GM18907 (cell line): ENCODE data around the gene SH2D3C.
"Not testable (repeated sequence)": the region's sequence is repeated elsewhere in the genome, so short reads cannot be mapped to it uniquely, and the experiment has no call there.

Source experiments
- ATAC-seq: cut with Tn5 transposase; IDR thresholded peaks from one replicate; pipeline ENCODE4 v1.9.1; 2021; ENCODE audit warnings: mild to moderate bottlenecking, moderate library complexity; ENCODE audit not compliant: unreplicated experiment

The SH2D3C gene

DNA sequence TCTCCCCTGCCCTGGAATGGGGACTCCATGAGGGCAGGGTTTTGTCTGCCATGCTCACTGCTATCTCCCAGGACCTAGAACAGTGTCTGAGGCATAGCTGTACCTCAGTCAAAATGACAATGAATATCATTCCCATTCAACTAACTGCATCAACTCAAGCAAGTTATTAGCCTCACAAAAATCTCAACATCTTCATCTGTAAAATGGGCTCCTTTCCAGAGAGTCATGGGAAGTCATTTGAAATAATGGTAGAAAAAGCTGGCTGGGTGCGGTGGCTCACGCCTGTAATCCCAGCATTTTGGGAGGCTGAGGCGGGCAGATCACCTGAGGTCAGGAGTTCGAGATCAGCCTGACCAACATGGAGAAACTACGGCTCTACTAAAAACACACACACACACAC, 9.4 kb downstream of the SH2D3C start:
- ATAC-seq = no peak

DNA sequence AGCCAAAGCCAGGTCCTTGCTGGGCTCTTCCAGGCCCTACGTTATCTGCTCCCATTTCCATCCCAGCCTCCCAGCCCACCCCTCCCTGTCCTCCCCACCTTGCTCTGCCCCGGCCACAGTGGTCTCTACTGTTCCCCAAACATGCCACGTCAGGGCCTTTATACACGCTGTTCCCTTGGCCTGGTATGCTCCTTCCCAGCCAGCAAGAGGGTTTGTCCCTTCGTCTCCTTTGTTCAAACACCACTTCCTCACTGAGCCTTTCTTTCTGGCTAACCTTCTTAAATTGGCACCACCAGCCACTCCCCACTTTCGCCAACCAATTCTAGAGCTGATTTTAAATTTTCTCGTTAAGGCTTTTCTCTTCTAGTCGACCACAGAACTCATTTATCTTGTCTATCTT, 9.8 kb downstream of the SH2D3C start:
- no peak for ATAC-seq

DNA sequence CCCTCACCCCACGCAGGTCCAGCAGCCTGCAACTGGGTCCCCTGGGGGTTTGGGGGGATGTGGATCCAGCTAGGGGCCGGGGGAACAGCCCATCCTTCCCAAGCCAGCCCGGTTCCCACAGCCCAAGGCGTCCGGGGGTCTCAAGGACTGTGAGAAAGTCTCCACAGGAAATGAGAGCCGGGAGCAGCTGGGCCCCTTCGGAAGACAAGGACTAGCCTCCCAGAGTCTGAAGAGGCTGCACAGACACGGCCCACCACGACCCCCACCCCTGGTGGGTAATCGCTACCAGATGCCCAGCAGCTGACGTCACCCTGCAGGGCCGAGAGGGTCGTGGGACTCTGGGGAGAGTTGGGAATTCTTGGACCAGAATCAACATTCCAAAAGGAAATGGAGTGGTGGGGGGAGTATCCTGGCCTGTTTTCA, 10.5 kb downstream of the SH2D3C start:
- ATAC-seq = no peak

DNA sequence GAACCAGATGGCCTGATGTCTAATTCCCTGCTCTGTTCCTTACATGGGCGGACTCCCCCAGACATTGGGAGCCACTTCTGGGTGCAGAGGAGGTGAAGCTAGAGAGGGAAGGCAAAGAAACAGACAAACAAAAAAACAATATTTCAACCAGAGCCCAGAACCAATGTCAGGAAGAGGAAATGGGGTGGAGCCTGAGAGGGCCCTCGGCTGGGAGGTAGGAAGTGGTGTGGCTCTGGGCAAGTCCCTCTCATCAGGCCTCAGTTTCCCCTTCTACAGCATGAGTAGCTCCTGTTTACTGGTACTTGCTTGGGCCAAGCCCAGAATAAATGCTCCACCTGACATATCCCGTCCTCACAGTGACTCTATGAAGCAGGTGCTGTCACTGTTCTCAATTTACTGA, 11.1 kb downstream of the SH2D3C start:
- no peak for ATAC-seq

DNA sequence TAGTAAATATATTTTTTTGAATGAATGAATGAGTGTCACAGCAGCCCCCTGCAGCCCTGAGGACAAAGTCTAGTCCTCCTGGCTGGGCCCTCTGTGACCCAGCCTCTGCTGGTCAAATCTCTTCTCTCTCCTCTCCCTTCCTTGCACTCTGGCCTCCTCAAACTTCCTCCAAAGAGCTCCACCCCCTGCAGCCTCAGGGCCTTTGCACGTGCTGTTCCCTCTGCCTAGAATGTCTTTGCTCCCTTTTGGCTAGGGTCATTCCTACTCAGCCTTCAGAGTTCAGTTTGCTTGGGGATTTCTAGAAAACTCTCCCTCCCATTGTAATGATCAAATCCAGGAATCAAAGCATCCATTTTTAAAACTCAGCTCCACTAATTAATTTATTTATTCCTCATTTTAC, 13.0 kb downstream of the SH2D3C start:
- no peak for ATAC-seq

DNA sequence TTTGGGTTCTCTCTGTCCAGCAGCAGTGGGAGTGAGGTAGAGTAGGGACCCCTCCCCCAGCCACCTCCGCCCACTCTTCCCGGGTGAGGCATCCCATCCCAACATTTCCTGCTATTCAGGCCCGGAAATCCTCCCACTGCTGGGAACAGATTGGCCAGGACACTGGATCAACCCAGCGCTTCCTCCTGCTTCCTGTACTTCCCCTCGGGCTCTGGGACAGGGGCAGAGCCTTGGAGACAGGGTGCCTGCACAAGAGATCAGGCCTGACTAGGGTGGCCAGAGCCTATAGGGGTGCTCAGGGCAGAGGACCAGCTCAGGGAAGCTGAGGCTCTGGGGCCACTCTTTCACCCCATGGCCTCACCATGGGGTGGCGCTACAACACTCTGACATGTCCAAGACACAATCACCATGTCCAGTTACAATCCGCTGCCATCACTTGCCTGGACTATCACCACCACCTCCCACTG, 14.5 kb downstream of the SH2D3C start:
- no peak for ATAC-seq

DNA sequence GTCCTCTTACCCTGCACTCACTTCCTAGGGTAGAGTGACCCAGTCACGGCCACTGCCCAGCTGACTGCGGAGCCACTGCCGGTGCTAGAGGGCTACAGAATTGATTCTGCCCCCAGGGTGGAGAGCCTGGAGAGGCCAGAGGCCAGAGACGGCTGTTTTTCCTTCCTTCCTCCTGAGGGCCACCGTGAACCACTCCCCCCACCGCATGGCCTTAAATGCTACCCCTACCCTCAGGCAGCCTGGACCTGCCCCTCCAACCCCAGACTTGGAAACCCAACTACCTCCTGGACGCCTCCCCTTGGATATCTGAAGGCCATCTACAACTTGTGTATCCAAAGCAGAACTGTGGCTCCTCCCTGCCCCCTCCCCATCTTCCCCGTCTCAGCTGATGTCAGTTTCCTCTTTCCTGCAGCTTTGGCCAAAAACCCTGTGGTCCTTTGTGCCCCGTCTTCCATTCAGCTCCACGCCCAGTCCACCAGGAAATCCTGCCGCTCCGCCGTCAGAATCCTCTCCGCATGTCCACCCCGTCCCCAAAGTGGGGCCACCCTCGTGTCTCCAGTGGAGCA, 16.3 kb downstream of the SH2D3C start:
- no peak for ATAC-seq

DNA sequence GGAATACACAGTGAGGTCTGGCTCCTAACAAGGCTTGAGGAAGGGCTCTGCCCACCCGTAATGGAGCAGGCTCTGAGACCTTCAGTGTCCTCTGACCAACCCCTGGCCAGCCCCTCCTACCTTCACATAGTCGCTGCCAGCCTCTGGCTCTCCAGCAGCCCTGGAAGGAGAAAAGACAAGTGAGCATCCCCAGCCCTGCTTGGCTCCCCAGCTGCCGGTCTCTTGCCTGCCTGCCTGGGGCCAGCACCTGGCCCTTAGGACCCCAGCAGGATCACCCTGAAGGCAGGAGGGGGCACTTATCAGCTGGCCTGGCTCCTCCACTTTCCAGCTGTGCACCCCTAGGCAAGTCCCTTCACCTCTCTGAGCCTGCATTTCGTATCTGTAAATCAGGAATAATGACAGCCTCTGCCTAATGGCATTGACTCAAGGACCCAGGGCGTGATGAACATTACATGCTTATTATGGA, 16.9 kb downstream of the SH2D3C start:
- no peak for ATAC-seq

DNA sequence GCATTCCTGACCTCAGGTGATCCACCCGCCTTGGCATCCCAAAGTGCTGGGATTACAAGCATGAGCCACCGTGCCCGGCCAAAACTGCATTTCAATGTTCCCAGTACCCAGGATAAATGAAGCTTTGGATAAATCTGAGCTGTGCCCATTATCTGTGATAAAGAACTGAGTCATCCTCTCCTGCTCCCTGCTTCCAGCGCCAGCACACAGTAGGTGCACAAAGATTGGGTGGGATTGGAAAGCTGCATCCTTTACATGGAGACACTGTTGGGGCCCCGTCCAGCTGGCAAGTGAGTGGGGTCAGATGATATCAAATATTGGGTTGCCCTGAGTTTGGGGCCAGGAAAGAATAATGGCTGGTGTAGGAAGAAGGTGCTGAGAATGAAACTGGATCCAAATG, 17.4 kb downstream of the SH2D3C start:
- no peak for ATAC-seq

DNA sequence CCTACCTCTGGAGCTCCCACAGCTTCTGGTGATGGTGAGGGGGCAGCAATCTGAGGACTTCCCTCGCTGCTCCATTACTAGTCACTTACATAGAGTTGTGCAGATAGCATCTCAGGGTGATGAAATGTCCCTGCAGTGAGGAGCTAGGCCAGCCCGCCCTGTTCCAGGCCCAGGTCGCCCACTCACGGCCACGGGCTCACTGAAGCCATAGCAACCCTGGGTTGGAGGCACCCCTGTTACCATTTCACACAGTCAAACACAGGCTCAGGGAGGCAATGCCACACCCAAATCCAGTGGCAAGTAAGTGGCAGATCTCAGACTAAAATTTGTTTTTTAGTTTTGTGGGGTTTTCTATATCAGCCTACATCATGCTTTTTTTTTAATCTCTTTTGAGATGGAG, 19.6 kb downstream of the SH2D3C start:
- no peak for ATAC-seq

DNA sequence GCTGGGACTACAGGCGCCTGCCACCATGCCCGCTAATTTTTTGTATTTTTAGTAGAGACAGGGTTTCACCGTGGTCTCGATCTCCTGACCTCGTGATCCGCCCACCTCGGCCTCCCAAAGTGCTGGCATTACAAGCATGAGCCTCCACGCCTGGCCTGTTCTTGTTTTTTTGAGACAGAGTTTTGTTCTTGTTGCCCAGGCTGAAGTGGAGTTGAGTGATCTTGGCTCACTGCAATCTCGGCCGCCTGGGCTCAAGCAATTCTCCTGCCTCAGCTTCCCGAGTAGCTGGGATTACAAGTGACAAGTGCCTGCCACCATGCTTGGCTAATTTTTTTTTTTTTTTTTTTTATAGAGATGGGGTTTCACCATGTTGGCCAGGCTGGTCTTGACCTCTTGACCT, 21.7 kb downstream of the SH2D3C start:
- ATAC-seq = not testable (repeated sequence)

DNA sequence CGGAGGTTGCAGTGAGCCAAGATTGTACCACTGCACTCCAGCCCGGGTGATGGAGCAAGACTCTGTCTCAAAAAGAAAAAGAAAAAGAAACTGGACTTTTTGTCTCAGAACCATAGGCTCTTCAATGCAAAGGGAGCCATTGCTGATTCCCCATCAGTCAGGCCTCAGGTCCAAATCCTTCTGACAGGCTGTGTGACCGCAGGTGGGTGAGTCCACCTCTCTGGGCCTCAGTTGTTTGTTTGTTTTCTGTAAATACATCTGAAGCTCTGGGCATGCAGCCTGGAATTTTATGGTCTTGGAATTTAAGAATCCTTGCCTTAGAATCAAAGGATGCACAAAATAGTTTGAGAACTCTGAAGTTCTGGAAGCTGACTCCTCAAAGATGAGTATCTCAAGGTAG, 22.2 kb downstream of the SH2D3C start:
- ATAC-seq = no peak

DNA sequence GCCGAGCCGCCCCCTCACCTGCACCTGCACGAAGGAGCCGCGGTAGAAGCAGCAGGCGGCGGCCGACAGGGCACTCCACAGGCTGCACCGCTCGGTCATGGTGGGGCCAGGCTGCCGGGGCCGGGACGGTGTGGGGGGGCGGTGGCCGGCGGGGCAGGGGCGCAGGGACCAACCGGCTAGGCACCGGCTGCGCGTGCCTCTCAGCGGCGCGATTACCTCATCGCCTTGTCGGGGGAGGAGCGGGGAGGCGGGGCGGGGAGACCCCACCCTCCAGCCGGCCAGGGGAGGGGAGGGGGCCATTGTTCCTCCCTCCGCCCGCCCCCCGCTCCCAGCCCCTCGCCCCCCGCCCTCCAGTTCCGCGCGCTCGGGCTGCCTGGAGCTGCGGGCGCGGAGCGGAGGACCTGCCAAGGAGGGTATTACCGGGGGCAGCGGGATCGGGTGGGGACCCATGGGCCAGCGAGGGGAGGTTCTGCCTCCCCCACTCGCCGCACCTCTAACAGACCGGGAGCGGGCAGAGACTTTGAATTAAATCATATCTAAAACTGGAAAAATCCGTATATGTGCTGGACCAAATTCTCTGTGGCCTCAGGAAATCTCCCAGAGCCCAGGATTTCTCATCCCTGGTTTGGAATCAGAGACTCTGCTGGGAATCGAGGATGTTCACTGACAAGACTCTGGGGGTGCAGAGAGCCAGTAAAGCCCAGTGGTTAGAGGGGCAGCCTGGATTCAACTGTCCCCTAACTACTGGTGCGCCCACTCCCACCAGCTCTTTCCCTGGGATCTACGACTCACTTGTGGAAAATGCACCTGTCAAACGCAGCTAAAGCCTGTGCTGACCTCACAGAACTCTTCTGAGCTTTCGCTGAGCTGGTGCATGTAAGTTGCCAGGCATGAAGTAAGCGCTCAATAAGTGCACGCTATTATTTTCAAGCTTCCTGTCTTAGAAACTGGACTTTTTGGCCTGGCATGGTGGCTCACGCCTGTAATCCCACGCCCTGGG, 23.1 kb downstream of the SH2D3C start:
- no peak for ATAC-seq

DNA sequence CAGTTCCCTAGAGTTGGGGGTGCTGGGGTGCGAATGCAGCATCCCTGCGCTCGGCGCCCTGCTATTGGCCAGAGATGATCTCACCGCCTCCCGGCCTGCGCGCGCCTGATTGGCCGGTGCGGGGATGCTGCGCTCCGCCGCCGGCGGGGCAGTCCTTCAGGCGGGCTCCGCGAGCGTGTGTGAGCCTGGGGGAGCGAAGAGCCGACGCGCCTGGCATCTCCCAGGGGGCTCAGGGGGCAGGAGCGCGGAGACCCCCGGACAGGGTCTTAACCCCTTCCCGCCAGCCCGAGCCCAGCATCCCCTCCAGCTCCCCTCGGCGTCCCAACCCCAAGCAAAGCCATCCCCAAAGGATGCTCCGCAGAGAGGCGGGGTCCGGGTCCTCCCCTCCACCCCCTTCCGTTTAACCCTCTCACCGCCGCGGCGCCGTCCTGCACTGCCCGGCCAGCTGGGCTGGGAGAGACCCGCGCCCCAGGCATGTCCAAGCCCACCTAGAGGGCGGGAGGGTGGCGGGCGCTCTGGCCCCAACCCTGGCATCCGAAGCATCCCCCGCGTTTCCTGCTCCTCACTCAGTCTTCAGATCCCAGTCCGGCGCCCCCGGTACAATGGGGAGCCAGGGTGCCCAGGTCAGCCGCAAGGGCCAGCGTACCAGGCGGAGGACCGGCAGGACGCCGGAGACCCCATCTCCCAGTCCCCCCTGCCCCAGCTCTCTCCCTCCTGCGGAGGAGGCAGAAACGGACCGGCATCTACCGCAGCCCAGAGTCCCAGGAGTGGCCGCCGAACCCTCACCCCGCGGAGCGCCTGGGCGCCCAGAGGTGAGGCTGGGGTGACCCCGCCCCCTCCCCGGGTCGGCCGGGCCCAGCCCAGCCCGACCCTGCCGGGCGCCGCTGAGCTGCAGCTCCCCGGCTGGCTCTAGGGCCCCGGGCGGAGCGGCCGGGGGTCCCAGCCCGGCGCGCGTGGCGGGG, 24.1 kb downstream of the SH2D3C start:
- no peak for ATAC-seq

DNA sequence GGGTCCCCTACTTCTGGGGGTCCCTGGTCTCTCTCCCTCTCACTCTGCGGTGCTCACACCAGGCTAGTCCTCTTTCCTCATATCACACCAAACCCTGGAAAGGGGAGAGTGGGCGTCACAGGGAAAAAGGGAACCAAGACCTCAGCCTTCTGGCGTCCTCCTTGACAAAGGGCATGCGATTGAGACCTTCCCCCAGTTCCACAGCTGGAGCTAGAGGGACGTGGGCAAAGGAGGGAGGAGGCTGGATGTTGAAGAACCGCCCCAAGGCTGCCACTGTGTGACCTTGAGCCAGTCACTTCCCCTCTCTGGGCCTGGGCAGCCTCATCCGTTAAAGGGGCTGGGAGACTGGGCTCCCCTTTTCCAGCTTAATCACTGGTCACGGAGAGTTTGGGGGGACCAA, 24.8 kb downstream of the SH2D3C start:
- ATAC-seq = no peak

DNA sequence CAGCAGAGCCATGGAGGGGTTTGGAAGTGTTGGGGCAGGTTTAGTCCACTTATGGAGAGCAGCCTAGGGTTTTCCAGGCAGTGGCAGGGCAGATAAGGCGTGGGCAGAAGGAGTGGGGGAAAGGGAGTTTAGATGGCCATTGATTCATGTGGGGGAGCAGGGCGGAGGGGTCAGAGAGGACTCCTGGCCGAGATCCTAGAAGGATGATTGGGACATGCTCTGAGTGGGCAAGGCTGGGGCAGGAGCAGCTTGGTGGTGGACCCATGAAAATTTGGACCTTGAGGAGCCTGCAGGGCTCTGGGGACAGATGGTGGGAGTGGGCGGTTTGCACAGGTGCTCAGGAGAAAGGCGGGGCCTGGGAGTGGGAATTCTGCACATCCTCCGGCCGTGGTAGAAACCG, 25.3 kb downstream of the SH2D3C start:
- no peak for ATAC-seq

DNA sequence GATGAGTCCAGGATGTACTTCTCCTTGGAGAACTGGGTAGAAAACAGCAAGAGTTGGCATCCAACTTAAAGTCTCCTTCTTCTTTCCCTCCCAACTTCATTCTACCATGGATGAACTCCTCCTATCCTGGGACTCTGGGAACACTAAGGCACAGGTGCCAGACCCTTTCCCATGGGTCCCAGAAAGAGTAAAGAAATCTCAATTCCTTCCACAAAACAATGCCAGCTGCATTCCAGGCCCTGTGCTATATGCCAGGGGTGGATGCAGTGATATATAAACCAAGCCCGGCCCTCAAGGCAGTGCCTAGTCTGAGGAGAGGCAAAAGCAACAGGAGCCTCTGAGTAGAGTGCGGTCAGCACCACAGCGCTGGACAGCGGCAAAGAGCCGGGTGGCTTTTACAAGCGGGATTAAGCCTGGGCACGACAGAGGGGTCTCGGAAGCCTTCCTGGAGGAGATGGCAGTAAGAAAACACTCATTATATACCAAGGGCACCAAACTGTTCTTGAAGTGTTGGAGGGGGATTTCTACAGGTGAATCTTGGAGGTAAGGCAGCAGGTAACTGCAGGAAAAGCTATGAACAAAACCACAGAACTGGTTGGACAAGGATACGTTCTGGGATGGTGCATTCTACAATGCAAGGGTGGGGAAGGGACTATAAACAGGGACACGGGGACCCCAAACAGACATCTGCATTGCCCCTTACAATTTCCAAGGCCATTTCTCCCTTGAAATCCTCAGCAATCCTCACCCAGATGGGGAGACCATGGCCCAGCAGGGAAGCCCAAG, 27.0 kb downstream of the SH2D3C start:
- no peak for ATAC-seq

DNA sequence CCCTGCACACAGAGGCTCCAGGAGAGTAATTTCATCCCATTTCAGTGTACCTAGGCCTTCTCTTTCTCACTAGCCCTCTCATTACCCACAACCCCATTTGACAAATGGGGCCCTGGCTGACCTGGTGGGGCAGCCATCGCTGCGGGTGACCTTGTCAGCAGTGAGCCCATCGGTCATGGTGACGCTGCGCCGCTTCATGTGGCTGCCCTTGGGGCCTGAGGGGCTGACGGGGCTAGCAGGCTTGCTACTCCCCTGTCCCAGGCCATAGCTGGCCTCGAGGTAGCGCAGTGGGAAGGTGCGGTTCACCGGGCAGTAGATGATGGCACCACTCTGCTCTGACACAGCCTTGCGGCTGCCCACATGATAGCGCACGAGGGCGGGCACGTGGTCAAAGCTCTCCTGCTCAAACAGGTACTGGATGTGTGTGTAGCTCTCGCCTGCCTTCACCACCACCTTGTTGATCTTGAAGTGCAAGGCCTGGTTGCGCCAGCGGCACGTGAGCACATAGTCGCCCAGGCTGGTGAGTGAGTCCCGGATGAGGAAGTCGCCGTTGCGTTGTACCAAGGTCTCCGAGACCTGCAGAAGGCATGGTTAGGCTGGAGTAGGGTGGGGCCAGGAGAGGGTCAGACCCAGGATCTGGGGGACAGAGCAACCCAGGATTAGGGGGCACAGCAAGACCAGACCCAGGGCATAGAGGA, 29.2 kb downstream of the SH2D3C start:
- ATAC-seq = no peak

DNA sequence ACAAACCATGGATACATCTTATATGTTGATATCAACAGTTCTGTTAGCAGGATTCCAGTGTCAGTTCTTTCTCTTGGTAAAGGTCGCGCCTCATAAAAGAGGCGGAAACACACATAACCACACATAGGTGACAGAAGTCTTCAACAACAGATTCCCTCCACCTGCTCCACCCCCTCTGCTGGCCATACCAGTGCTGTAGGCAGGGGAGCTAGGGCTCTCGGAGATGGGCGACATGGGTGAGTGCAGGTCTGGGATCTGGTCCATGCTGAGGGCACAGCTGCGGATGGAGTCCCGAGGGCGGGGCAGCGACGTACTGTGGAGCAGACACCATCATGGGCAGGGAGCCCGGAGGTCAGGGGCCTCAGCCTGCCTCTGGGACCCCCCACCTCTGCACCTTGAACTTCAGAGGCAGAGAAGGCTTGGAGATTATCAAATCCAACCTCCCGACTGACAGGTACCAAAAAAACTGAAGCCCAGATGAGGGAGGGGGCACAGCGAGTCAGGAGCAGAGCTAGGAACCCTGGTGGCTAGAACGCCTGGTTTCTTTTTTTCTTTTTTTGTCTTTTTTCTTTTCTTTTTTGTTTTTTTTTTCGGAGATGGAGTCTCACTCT, 31.4 kb downstream of the SH2D3C start:
- ATAC-seq = no peak
